Common myeloid progenitor, CD34-positive (primary cell): Measurements from ENCODE around the gene BRAT1.

Experiments
- CTCF ChIA-PET: fragments of 350-600 bp; sonication (Branson Sonifier 250); formaldehyde crosslinking; loops from one replicate; lab custom pipeline; 2021; ENCODE audit warnings: antibody characterized with exemption; lab: Charles Lee
- POLR2A ChIA-PET: fragments of 350-600 bp; sonication (Branson Sonifier 250); formaldehyde crosslinking; loops from one replicate; lab custom pipeline; 2021; ENCODE audit warnings: antibody characterized with exemption; lab: Charles Lee
- DNase-seq, 3 donors: peaks; one replicate each; pipeline versions ENCODE4 v3.0.0 to v3.0.0-alpha.2; 2013
- H3K27ac ChIP-seq, 2 experiments: 1 replicate in 1 of 2; 2 replicates in 1 of 2; pipeline ENCODE4 v1.7.0; 2013; ENCODE audit warnings: inconsistent platforms in 2 of 2, low read length in 2 of 2, mild to moderate bottlenecking in 2 of 2, low read depth in 1 of 2, moderate library complexity in 1 of 2; ENCODE audit not compliant: severe bottlenecking in 2 of 2, insufficient read depth in 1 of 2, poor library complexity in 1 of 2
- H3K27me3 ChIP-seq, 5 experiments: replicated peaks in 2 of 5; 1 replicate in 3 of 5; 2 replicates in 2 of 5; pipeline versions ENCODE4 v1.6.1 to v1.7.0; 2013; ENCODE audit warnings: low read length in 4 of 5, mild to moderate bottlenecking in 2 of 5, moderate library complexity in 2 of 5, inconsistent platforms in 1 of 5; ENCODE audit not compliant: insufficient read depth in 5 of 5, control insufficient read depth in 4 of 5
- H3K36me3 ChIP-seq, 4 experiments: 1 replicate in 2 of 4; 2 replicates in 2 of 4; pipeline versions ENCODE4 v1.6.1 to v1.7.0; 2013; ENCODE audit warnings: low read length in 3 of 4, control low read depth in 1 of 4, mild to moderate bottlenecking in 1 of 4; ENCODE audit not compliant: control insufficient read depth in 4 of 4, insufficient read depth in 4 of 4
- H3K4me1 ChIP-seq, 4 experiments: 1 replicate in 3 of 4; 2 replicates in 1 of 4; pipeline versions ENCODE4 v1.6.1 to v1.7.1; 2013; ENCODE audit warnings: low read length in 3 of 4, mild to moderate bottlenecking in 3 of 4, control low read depth in 1 of 4, inconsistent platforms in 1 of 4, moderate library complexity in 1 of 4; ENCODE audit not compliant: control insufficient read depth in 4 of 4, insufficient read depth in 4 of 4; ENCODE audit errors: control extremely low read depth in 1 of 4
- H3K4me3 ChIP-seq, 7 experiments: 1 replicate in 4 of 7; 2 replicates in 3 of 7; pipeline versions ENCODE4 v1.5.1 to v1.7.0; 2013; ENCODE audit warnings: mild to moderate bottlenecking in 7 of 7, low read length in 6 of 7, moderate library complexity in 6 of 7, inconsistent platforms in 2 of 7, low read depth in 2 of 7, control low read depth in 1 of 7; ENCODE audit not compliant: insufficient read depth in 4 of 7, control insufficient read depth in 1 of 7; ENCODE audit errors: extremely low read depth in 1 of 7
- H3K9me3 ChIP-seq, 5 experiments: 1 replicate in 4 of 5; 2 replicates in 1 of 5; pipeline versions ENCODE4 v1.6.1 to v1.7.1; 2013; ENCODE audit warnings: low read length in 4 of 5, mild to moderate bottlenecking in 2 of 5, inconsistent platforms in 1 of 5, low read depth in 1 of 5, moderate library complexity in 1 of 5; ENCODE audit not compliant: control insufficient read depth in 4 of 5, insufficient read depth in 2 of 5; ENCODE audit errors: control extremely low read depth in 1 of 5
- WGBS: methylation state at CpG from one replicate; pipeline ENCODE4 v1.1.5; 2013; ENCODE audit not compliant: insufficient coverage; 5-methylcytosine and 5-hydroxymethylcytosine counted together

Gene BRAT1

GRCh38 chr7:2598154-2598823 is 43.0 kb upstream of the BRAT1 start:
- WGBS: 95% methylated on average over 29 of the region's 29 CpGs
- Histone ChIP-seq H3K9me3 (no peaks in the 10 kb centered on the region), H3K4me3 (no peak overlapping the region), H3K36me3 (peaks cover 0 to 25% (median 13%) of the 10 kb centered on the region in 4 experiments), H3K4me1 (peaks cover 0 to 4% (median 0%) of the 10 kb centered on the region in 4 experiments), H3K27ac (no peak overlapping the region), H3K27me3 (no peaks in the 10 kb centered on the region)
- no peak for DNase-seq
- ChIA-PET CTCF (interaction anchor here (1.1 kb wide), 1 partner anchor 24 kb away, joined by 5 read pairs; no protein-coding TSS in a partner anchor), POLR2A (no interaction called here)

GRCh38 chr7:2597273-2597640 is 41.9 kb upstream of the BRAT1 start:
- H3K36me3 ChIP-seq: peaks cover 2 to 33% (median 19%) of the 10 kb centered on the region in 4 experiments

DNA sequence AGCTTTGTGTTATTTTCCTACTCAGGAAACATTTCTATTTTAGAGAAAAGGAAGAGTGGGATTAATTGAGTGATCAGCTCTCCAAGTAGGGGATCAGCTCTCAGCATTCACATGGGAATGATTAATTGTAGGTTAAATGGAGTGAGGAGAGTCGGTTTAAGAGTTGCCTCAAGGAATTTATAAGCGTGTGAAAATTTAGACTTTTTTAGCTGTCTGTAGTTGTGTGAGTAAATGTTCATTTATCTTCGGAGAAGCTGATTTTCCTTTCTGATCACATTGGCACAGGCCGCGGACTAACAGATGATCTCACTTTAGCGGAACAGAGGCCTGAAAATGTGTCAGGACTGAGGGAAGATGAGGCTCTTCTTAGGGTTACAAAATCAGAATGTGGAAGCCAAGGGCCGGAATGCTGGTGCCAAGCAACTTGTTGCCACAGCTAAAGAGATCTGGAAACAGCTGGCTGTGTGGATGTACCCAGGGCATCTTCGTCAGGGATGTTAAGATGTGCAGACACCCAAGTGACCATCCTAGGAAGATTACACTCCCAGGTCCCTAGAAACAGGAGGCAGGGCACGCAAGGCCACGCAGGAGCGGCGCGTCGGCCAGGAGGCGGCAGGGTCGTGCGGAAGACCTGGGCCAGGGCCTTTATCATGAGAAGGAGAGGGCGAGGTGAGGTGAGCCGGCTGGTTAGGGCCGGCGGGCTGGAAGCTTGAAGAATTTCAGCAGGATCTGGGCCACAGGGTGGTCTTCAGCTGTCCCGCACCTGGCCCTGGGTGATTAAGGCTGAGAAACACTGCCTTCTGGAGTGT is 41.3 kb upstream of the BRAT1 start:
- no peaks in the 10 kb centered on the region for H3K27me3 ChIP-seq
- H3K36me3 ChIP-seq: peaks cover 2 to 37% (median 20%) of the 10 kb centered on the region in 4 experiments
- H3K4me3 ChIP-seq: no peak overlapping the region
- ChIA-PET POLR2A (interaction anchor here (0.6 kb wide), 1 partner anchor 49 kb away, joined by 3 read pairs; no protein-coding TSS in a partner anchor), CTCF (interaction anchor here (0.7 to 1.4 kb wide), 6 partner anchors 10 to 308 kb away, joined by 3 to 6 read pairs (median 3); no protein-coding TSS in a partner anchor)
- no peak for DNase-seq
- no peak overlapping the region for H3K27ac ChIP-seq
- no peaks in the 10 kb centered on the region for H3K9me3 ChIP-seq
- WGBS: 95% methylated on average over 22 of the region's 22 CpGs
- H3K4me1 ChIP-seq: no peaks in the 10 kb centered on the region

More at GRCh38 chr7:2597273-2597640, 41.9 kb upstream of the BRAT1 start:
- Histone ChIP-seq H3K9me3 (no peaks in the 10 kb centered on the region), H3K4me1 (no peaks in the 10 kb centered on the region), H3K27me3 (no peaks in the 10 kb centered on the region), H3K27ac (no peak overlapping the region), H3K4me3 (no peak overlapping the region)
- POLR2A ChIA-PET: no interaction called here
- 97% methylated on average over 13 of the region's 13 CpGs for WGBS
- CTCF ChIA-PET: interaction anchor here (1.0 to 1.1 kb wide), 2 partner anchors 13 to 23 kb away, joined by 3 to 5 read pairs; no protein-coding TSS in a partner anchor
- no peak for DNase-seq

DNA sequence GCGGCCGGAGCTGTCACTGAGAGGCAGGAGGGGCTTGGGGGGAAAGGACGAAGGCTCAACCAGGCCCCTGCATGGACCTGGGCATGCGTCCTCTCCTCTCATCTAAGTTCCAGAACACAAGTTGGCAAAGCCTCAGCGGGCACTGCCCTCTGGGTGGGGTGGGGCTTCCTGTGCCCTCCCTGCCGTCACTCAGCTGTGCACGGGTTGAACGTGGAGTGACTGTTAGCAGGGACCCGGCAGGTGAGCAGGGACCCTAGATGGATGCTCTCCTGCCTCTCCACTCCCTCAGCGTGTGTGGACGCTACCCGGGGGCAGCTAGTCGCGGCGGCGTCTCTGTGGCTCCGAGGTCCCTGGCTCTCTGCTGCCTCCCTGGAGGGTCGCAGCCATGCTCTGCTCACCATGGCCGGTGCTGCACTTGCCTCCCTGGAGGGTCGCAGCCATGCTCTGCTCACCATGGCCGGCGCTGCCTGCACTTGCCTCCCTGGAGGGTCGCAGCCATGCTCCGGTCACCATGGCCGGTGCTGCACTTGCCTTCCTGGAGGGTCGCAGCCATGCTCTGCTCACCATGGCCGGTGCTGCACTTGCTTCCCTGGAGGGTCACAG is 40.0 kb upstream of the BRAT1 start:
- Histone ChIP-seq H3K9me3 (no peaks in the 10 kb centered on the region), H3K27ac (no peak overlapping the region), H3K4me3 (no peak overlapping the region), H3K27me3 (no peaks in the 10 kb centered on the region), H3K4me1 (no peaks in the 10 kb centered on the region), H3K36me3 (peaks cover 2 to 33% (median 17%) of the 10 kb centered on the region in 4 experiments)
- no peak for DNase-seq
- POLR2A ChIA-PET: no interaction called here
- 96% methylated on average over 23 of the region's 27 CpGs for WGBS
- CTCF ChIA-PET: interaction anchor here (1.3 to 1.4 kb wide), 2 partner anchors 27 to 125 kb away, joined by 3 to 6 read pairs; no protein-coding TSS in a partner anchor

GRCh38 chr7:2594599-2594998 is 39.3 kb upstream of the BRAT1 start:
- WGBS: 91% methylated on average over 10 of the region's 10 CpGs

DNA sequence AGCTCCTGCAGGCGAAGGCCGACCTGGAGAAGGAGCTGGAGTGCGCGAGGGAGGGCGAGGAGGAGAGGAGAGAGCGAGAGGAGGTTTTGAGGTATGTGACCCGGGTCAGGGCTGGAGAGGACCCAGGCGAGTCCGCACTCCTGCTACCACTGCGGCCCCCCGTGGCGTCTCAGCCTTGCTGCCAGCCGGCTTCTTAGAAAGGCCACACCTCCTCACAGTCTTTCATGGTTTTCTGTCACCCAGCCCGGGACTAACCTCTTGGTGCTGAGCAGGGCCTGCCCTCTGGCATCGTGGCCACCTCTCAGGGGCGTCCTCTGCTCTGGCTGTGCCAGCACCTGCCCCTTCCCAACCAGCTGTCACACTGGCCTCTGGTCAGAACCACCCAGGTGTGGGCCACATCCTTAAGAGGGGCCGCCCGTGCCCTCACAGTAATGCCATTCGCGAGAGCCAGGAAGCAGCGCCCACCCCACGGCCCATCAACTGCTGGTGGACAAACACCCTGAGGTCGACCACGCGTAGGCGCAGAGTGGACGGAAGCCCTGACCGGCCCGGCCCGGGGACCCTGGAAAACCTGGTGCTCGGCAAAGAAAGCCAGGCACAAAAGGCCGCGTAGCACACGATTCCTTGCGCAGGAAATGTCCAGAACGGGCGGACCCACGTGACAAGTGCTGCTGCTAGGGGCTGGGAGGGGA is 37.9 kb upstream of the BRAT1 start:
- H3K9me3 ChIP-seq: no peaks in the 10 kb centered on the region
- WGBS: 95% methylated on average over 37 of the region's 38 CpGs
- no peak overlapping the region for H3K27ac ChIP-seq
- H3K4me1 ChIP-seq: no peaks in the 10 kb centered on the region
- ChIA-PET POLR2A (no interaction called here), CTCF (no interaction called here)
- no peaks in the 10 kb centered on the region for H3K27me3 ChIP-seq
- no peak overlapping the region for H3K4me3 ChIP-seq
- H3K36me3 ChIP-seq: peaks cover 2 to 29% (median 12%) of the 10 kb centered on the region in 4 experiments
- DNase-seq: no peak

More at GRCh38 chr7:2594599-2594998, 39.3 kb upstream of the BRAT1 start:
- Histone ChIP-seq H3K27me3 (no peaks in the 10 kb centered on the region), H3K27ac (no peak overlapping the region), H3K4me1 (no peaks in the 10 kb centered on the region), H3K4me3 (no peak overlapping the region), H3K36me3 (peaks cover 2 to 33% (median 16%) of the 10 kb centered on the region in 4 experiments), H3K9me3 (no peaks in the 10 kb centered on the region)
- ChIA-PET POLR2A (no interaction called here), CTCF (interaction anchor here (1.3 kb wide), 1 partner anchor 126 kb away, joined by 3 read pairs; no protein-coding TSS in a partner anchor)
- no peak for DNase-seq
